GM19023 (cell line): ENCODE results near the gene NEK8.
"Not testable (repeated sequence)": the region's sequence is repeated elsewhere in the genome, so short reads cannot be mapped to it uniquely, and the experiment has no call there.

ENCODE experiments used
- ATAC-seq: cut with Tn5 transposase; IDR thresholded peaks from one replicate; pipeline ENCODE4 v1.9.1; 2021; ENCODE audit warnings: mild to moderate bottlenecking, moderate library complexity; ENCODE audit not compliant: unreplicated experiment

The NEK8 gene

GRCh38 chr17:28725166-28725659, 3.4 kb upstream of the NEK8 start:
- ATAC-seq: no peak

GRCh38 chr17:28725660-28726225, 2.8 kb upstream of the NEK8 start:
- no peak for ATAC-seq

GRCh38 chr17:28726226-28726626, 2.4 kb upstream of the NEK8 start, which contains the start of gene TLCD1:
Gene TLCD1, minus strand, starts transcription at chr17:28726233. Its CDS starts 136 bp downstream, at chr17:28726097.
- no peak for ATAC-seq

GRCh38 chr17:28726627-28727491, 1.7 kb upstream of the NEK8 start:
- ATAC-seq: peak; percentile 39

GRCh38 chr17:28729950-28730330, 1.4 kb downstream of the NEK8 start:
- no peak for ATAC-seq

GRCh38 chr17:28733346-28733745, 4.8 kb downstream of the NEK8 start:
- ATAC-seq: no peak

GRCh38 chr17:28734712-28735241, 6.2 kb downstream of the NEK8 start:
- ATAC-seq: no peak

- ATAC-seq: no peak
These were observed 6.7 kb downstream of the NEK8 start for GRCh38 chr17:28735242-28735722.

- not testable (repeated sequence) for ATAC-seq
These were observed 7.6 kb downstream of the NEK8 start for GRCh38 chr17:28735913-28736769.

- ATAC-seq: no peak
These were observed 8.7 kb downstream of the NEK8 start for GRCh38 chr17:28737316-28737715.

GRCh38 chr17:28737770-28738679, 9.4 kb downstream of the NEK8 start:
- ATAC-seq: peak; percentile 69

GRCh38 chr17:28738680-28739384, 10.2 kb downstream of the NEK8 start:
- no peak for ATAC-seq

GRCh38 chr17:28740406-28741357, 12.1 kb downstream of the NEK8 start:
- ATAC-seq: no peak

GRCh38 chr17:28741358-28742349, 13.1 kb downstream of the NEK8 start:
- no peak for ATAC-seq

- ATAC-seq: peak; percentile 68
These were observed 14.9 kb downstream of the NEK8 start, which contains the start of gene TRAF4 for GRCh38 chr17:28743243-28744103. Gene TRAF4, plus strand, starts transcription at chr17:28744011. Its CDS starts 102 bp downstream, at chr17:28744113.
